Neural cell (in vitro differentiated cells): ENCODE data around the gene SOX30.

ENCODE experiments used
- RAD21 ChIP-seq: fragments of 450-650 bp; conservative IDR thresholded peaks from 2 replicates; pipeline ENCODE4 v1.6.1; 2014; ENCODE audit warnings: antibody characterized with exemption, mild to moderate bottlenecking, moderate library complexity
- TF ChIP-seq, protein P1 (sequence below): fragments of 450-650 bp; IDR thresholded peaks from 2 replicates; pipeline ENCODE4 v1.5.1; 2014; ENCODE audit warnings: antibody characterized with exemption, mild to moderate bottlenecking, moderate library complexity; ENCODE audit not compliant: poor library complexity, severe bottlenecking

DNA sequence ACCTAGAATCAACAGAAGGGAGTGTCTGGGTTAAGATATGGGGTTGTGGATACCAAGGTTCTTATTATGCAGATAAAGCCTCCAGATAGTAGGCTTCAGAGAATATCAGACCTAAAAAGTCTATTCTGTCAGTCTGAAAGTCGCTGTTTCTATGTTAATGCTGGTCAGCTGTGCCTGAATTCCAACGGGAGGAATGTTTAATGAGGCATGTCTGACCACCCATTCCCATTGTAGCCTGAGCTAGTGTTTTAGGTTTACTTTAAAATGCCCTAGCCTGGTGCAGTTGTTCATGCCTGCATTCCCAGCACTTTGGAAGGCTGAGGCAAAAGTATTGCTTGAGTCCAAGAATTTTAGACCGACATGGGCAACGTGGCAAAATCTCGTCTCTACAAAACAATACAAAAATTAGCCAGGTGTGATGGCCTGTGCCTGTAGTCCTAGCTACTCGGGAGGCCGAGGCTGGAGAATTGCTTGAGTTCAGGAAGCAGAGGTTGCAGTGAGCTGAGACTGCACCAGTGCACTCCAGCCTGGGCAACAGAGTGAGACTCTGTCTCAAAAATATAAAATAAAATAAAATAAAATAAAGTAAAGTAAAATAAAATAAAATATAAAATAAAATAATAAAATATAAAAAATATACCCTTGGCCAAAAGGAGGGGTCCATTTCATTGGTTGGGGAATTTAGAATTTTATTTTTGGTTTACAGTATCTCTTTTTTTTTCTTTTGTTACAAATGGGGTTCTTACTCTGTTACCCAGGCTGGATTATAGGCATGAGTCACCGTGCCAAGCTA, 7.8 kb upstream of the SOX30 start:
- TF ChIP-seq, protein P1, sequence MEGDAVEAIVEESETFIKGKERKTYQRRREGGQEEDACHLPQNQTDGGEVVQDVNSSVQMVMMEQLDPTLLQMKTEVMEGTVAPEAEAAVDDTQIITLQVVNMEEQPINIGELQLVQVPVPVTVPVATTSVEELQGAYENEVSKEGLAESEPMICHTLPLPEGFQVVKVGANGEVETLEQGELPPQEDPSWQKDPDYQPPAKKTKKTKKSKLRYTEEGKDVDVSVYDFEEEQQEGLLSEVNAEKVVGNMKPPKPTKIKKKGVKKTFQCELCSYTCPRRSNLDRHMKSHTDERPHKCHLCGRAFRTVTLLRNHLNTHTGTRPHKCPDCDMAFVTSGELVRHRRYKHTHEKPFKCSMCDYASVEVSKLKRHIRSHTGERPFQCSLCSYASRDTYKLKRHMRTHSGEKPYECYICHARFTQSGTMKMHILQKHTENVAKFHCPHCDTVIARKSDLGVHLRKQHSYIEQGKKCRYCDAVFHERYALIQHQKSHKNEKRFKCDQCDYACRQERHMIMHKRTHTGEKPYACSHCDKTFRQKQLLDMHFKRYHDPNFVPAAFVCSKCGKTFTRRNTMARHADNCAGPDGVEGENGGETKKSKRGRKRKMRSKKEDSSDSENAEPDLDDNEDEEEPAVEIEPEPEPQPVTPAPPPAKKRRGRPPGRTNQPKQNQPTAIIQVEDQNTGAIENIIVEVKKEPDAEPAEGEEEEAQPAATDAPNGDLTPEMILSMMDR, result no peak
- no peak for TF ChIP-seq RAD21
